Stimulated activated CD8-positive, alpha-beta memory T cell treated with anti-CD3 and anti-CD28 coated beads, Interleukin-12 subunit alpha, Interleukin-12 subunit beta, amount 100 ng/mL, for 1 hour (primary cell): ENCODE measurements around the gene YOD1.
"Not testable (repeated sequence)": the region's sequence is repeated elsewhere in the genome, so short reads cannot be mapped to it uniquely, and the experiment has no call there.

ENCODE experiments used
- DNase-seq: peaks from one replicate; pipeline ENCODE4 v3.0.0-alpha.2; 2020; ENCODE audit warnings: low read depth

YOD1 gene

GRCh38 chr1:207049054-207049453 lies 2.0 kb downstream of the YOD1 start:
- DNase-seq: no peak

DNA sequence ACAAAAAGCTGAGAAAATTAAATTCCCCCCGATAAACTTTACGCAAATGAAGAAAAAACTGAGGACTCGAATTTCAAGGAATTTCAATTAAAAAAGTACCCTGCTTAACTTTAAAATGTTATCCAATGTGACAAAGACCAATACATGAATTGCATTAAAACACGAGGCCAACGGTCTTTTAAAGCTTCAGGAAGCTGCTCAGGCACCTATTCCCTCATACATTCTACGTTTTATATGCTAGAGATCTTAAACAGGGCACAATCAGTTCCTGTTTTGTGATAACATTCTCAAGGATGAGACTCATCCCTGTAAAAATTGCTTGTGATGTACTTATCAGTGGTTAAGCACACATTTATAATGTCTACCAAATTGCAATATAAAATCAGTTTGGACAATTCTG lies 3.0 kb downstream of the YOD1 start:
- no peak for DNase-seq

- DNase-seq: no peak
Measured at GRCh38 chr1:207047505-207047904, 3.5 kb downstream of the YOD1 start.

DNA sequence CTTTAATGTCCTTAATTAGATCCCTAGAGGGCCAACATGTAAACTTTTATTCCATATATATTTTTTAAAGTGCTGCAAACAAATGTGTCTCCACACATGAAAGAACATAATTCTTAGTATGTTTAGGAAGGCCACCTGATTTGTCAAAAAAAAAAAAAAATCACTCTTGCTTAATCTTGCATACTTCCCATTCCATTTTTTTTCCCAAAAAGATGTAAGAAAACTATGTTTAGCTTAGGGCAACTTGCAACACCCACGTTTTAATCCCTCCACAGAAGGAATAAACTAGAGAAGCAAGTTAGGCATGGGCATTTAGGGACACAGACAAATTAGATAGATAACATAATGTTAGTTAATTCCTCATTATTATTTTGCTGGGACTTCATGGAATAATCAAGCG lies 5.6 kb downstream of the YOD1 start:
- no peak for DNase-seq

GRCh38 chr1:207041397-207041796 lies 9.6 kb downstream of the YOD1 start:
- not testable (repeated sequence) for DNase-seq

- DNase-seq: no peak
Measured at GRCh38 chr1:207040181-207040533, 10.9 kb downstream of the YOD1 start.

DNA sequence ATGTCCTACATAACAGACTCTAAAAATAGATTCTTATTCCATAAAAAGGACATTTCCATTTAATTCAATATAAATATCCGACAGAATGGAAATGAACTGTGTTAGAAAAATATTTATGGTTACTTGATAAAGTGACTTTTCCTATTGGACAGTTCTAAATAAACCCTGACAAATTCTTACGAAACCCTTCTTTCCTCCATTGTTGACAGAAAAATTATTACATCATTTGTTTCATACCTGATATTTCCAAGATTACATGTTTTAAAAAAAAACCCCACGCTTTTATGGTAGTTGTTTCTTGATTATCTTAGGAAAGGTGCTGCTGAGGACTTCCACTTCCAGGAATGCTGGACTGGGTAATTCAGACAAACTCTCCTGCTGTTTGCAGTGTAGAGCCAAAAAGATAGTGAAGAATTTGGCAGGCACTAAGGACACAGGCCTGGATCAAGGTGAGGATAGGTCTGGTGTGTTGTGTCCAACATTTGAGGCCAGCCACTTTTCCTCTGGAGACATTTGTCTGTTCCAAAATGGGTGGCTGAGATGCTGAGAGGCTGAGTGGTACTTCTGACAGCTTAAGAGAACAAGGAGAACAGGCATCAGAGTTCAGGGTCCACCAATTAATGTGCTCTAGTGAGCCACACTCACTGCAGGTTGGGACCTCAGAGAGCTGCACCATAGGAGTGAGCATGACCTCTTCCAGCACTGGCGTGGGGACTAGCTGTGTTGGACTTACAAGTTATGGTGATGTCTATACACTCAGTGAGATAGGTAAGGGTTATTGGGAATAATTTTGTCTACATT lies 11.4 kb downstream of the YOD1 start:
- DNase-seq: no peak

GRCh38 chr1:207036865-207037264 lies 14.1 kb downstream of the YOD1 start:
- no peak for DNase-seq

GRCh38 chr1:207035877-207036551 lies 15.0 kb downstream of the YOD1 start:
- DNase-seq: no peak

DNA sequence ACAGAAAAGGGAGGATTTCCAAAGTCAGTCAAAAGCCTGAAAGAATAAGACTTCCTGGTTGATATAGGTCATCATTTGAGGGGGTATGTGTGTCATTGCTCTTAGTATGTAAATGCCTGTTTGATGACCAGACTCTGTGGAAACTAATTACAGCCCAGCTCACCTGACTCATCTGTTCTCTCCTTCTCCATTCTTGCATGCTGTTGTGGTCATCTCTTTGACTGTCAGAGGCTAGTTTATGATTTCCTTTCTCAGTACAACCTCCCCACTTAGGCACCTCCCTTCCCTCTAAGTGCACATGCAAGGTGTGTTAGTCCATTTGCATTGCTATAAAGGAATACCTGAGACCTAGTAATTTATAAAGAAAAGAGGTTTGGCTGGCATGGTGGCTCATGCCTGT lies 16.0 kb downstream of the YOD1 start:
- no peak for DNase-seq

GRCh38 chr1:207034208-207034607 lies 16.8 kb downstream of the YOD1 start:
- DNase-seq: no peak

- no peak for DNase-seq
Measured at GRCh38 chr1:207033302-207033701, 17.7 kb downstream of the YOD1 start.

GRCh38 chr1:207032528-207033017 lies 18.4 kb downstream of the YOD1 start, which contains the start of gene C1orf116:
Gene C1orf116 (minus strand): TSS chr1:207032756. CDS start chr1:207027598, 5,158 bp downstream.
- no peak for DNase-seq

GRCh38 chr1:207031632-207032264 lies 19.3 kb downstream of the YOD1 start:
- no peak for DNase-seq

- DNase-seq: no peak
Measured at GRCh38 chr1:207031016-207031415, 20.0 kb downstream of the YOD1 start.

DNA sequence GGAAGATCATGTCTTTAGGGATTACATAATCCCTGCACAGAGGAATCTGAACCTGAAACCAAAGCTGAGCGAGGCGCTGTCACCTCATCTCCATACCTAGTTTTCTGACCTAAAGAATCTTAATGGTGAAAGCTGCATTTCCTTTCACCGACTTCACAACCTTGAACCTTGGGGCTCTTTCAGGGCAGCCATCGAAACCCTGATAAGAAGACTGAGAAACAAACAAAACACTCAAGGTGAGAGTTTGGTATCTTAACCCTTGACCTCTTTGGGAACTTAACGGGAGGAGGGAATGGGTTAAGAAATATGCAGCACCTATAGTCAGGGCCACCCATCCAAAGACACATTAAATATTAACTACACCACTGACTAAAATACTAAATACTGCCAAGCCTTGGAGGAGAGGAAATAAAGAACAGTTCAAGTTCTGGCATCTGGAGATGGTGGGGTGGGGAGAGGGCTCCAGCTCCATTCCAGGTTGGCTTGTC lies 20.4 kb downstream of the YOD1 start:
- no peak for DNase-seq

GRCh38 chr1:207029701-207030521 lies 21.1 kb downstream of the YOD1 start:
- DNase-seq: no peak

GRCh38 chr1:207028884-207029650 lies 21.9 kb downstream of the YOD1 start:
- no peak for DNase-seq

DNA sequence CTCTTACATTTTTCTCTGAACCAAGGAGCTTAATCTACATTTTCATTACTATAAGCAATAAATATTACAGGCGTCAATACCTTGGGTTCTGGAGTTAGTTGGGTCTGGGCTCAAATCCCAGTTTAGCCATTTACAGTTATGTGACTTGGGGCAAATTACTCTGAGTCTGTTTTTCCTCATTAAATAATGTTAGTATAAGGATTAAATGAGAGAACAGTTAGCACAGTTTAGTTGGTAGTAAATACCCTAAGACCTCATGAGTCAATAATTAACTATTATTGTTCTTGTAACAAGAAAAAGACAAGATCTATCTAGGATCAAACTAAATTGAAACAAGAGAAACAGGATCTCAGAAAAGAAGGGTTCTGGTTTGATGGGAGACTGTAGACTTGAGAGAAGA lies 23.1 kb downstream of the YOD1 start:
- no peak for DNase-seq

DNA sequence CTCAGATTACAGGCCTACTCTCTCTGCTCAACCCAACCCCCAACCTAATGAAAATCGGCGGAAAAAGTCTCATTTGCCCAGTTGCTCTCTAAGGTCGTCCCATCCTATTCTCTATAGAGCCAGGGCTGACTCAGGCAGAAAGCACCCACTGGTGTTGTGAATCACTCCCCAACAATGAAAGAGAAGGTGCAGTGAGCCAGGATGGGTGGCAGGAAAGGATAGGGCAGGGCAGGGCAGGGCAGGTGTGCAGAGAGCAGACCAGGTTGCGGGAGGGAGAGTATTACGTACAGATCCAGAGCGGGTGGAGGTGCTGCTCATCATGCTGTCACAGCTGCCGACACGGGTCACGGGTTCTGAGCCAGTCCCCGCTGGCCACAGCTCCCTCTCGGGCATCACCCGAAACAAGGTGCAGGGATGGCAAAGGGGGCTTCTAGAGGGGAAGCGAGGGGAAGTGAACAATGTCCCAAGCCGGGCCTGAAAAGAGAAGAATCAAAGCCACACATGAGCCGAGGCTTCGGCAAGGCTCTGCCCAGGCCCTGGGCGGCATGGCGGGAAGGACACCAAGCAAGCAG lies 23.7 kb downstream of the YOD1 start:
- DNase-seq: no peak

DNA sequence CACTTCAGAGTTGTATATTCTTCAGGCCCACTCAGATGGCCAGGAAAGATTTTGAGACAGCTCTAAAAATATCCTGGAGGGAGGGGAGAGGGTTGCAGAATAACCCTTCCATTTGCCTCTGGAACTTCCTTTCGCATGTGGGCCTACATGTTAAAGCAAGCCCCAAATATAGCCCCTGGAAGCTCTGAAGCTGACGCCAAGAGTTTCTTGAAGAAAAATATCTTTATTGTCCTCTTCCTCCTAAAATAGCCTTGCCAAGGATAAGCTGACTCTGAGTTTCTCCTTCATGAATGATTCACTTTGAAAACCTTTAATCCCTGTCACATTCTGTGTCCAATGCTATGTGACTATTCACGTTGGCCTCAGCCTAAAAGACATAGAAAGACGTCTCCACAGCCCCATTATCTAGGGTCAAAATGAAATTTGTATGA lies 24.9 kb downstream of the YOD1 start:
- no peak for DNase-seq
